Measurements from ENCODE around the gene KRTAP5-7. TPM values are rescaled to one million over a fixed set of nuclear protein-coding genes. Genes with fewer than 3 reads are reported as not detected.

KRTAP5-7 gene
- total RNA-seq, 4 donors from 2014 or later, result not detected

DNA sequence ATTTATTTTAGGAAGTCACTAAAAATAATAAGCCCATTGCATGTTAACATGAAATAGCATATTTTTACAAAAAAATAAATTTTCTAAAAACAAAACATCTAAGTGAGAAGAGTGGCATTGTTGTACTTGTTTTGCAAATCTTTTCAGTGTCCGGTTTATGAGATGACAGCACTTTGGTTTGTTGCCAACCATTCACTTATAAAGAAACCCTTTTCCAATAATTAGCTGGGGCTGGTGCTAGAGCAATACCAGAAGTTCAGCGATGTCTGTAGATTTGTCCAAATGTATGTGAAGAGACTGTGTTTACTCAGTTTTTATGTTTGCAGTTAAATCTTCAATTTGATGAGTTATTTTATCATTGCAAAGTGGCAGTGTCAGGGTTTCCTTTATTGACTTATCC lies 22.1 kb upstream of the KRTAP5-7 start:
- H3K27ac ChIP-seq, result no peak overlapping the region
- H3K4me3 ChIP-seq, result no peak overlapping the region
- no peaks in the 10 kb centered on the region for H3K4me1 ChIP-seq
- peaks cover 0 to 35% (median 0%) of the 10 kb centered on the region in 3 donors for H3K9me3 ChIP-seq
- no peaks in the 10 kb centered on the region for H3K27me3 ChIP-seq
- peaks cover 0 to 70% of the 10 kb centered on the region in 2 donors for H3K36me3 ChIP-seq
- TF ChIP-seq, protein P1, sequence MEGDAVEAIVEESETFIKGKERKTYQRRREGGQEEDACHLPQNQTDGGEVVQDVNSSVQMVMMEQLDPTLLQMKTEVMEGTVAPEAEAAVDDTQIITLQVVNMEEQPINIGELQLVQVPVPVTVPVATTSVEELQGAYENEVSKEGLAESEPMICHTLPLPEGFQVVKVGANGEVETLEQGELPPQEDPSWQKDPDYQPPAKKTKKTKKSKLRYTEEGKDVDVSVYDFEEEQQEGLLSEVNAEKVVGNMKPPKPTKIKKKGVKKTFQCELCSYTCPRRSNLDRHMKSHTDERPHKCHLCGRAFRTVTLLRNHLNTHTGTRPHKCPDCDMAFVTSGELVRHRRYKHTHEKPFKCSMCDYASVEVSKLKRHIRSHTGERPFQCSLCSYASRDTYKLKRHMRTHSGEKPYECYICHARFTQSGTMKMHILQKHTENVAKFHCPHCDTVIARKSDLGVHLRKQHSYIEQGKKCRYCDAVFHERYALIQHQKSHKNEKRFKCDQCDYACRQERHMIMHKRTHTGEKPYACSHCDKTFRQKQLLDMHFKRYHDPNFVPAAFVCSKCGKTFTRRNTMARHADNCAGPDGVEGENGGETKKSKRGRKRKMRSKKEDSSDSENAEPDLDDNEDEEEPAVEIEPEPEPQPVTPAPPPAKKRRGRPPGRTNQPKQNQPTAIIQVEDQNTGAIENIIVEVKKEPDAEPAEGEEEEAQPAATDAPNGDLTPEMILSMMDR (IDR thresholded peaks at IDR 0.05), result no peak
- no peak for ATAC-seq
- 68 to 80% methylated on average over 2 of the region's 2 CpGs for WGBS, 2 donors (ENCODE audit: low coverage in 1 of 2)

DNA sequence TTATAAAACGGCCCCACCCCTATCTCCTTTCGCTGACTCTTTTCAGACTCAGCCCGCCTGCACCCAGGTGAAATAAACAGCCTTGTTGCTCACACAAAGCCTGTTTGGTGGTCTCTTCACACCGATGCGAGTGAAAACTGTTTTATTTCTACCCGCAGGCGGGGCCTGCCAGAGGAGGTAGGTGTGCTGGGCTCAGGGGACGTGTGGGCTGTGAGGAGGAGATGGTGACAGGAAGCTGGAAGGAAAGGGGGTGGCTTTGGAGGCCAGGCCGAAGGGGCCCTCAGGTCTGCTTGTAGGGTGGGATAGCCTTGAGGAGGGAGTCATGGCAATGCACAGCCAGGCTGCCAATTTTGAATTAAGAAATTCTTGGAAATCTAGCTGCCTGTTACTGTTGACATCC lies 21.3 kb upstream of the KRTAP5-7 start:
- 78% methylated on average over 6 of the region's 9 CpGs; no CpG with 5 or more reads in 1 of the 2 donors for WGBS, 2 donors (ENCODE audit: low coverage in 1 of 2)
- ATAC-seq, result no peak
- Histone ChIP-seq H3K27ac (no peak overlapping the region), H3K4me1 (no peaks in the 10 kb centered on the region), H3K36me3 (peaks cover 0 to 62% of the 10 kb centered on the region in 2 donors), H3K4me3 (no peak overlapping the region), H3K27me3 (no peaks in the 10 kb centered on the region), H3K9me3 (peaks cover 0 to 43% (median 0%) of the 10 kb centered on the region in 3 donors)
- TF ChIP-seq POLR2A (IDR thresholded peaks at IDR 0.05) (no peak), EP300 (IDR thresholded peaks at IDR 0.05) (no peak), POLR2AphosphoS5 (IDR thresholded peaks at IDR 0.05) (no peak)
- TF ChIP-seq, protein P1 (IDR thresholded peaks at IDR 0.05), result no peak

DNA sequence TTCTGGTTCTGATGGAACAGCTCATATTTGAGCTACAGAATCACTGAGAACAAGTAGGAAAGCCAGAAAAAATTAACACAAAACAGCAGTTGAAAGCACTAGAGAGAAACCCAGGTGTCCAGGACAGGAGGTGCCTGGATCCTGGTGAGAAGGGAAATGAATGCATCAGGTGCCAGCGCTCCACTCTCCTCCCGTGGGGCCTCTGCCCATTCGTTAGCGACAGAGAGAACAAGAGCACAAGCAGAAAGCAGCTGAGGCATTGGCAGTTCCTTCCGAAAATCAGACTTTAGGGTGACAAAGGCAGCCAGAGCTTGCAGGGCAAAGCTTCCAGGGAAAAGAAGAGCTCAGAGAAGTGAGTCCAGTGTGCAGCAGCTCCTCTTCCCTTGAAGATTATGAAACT lies 20.0 kb upstream of the KRTAP5-7 start:
- TF ChIP-seq EP300 (IDR thresholded peaks at IDR 0.05), result no peak
- TF ChIP-seq POLR2AphosphoS5 (IDR thresholded peaks at IDR 0.05), result no peak
- no peak for TF ChIP-seq POLR2A (IDR thresholded peaks at IDR 0.05)
- TF ChIP-seq, protein P1 (IDR thresholded peaks at IDR 0.05), result no peak
- Histone ChIP-seq H3K27me3 (no peaks in the 10 kb centered on the region), H3K4me3 (no peak overlapping the region), H3K9me3 (peaks cover 0 to 54% (median 0%) of the 10 kb centered on the region in 3 donors), H3K36me3 (peaks cover 0 to 49% of the 10 kb centered on the region in 2 donors), H3K4me1 (no peaks in the 10 kb centered on the region), H3K27ac (no peak overlapping the region)
- ATAC-seq, result no peak
- WGBS, 2 donors (ENCODE audit: low coverage in 1 of 2), result 82 to 93% methylated on average over 5 of the region's 5 CpGs

DNA sequence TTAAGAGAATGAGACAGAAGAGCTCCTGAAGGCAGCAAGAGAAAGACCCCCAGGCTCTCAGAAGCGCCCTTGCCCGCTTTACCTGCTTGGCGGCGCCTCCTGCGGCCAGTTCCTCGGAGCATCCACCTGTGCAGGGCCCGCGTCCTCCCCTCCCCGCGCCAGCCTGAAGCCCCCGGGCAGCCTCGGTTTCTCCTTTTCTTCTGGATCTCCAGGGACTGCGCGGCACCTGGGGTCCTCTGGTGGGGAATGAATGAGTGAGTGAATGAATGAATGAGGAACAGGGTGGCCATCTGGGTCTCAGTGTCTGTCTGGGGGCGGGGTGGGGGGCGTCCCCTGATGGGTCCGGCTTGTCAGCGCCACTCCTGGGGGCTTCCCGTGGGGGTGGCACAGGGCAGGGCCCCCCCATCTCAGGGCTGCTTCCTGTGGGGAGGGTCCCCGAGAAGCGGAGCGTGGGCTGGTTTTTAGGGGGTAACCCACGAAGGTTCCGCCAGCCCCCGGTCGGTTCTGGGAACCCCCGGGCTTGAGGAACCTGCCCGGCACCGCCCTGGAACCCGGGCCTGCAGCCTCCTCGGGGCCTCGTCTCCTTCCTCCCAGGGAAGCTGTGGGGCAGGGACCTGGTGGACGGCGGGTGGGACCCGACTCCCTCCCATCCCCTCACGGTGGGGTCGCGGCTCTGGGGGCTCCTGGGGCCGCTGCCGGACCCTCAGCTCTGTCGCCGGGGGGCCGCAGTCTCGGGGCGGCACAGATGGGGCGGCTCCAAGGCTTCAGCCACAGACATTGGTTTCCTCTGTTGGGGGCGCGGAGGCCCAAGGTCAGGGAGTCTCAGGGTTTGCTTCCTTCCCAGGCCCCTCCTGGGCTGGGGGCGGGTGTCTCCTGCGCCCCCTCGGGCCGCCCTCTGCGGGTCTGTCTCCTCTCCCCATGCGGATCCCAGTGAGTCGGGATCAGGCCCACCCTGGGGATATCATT lies 8.3 kb upstream of the KRTAP5-7 start:
- Histone ChIP-seq H3K36me3 (no peaks in the 10 kb centered on the region), H3K4me3 (no peak overlapping the region), H3K9me3 (no peaks in the 10 kb centered on the region), H3K4me1 (no peaks in the 10 kb centered on the region), H3K27me3 (no peaks in the 10 kb centered on the region), H3K27ac (no peak overlapping the region)
- TF ChIP-seq POLR2A (IDR thresholded peaks at IDR 0.05), result no peak
- WGBS, 2 donors (ENCODE audit: low coverage in 1 of 2), result 90% methylated on average over 2 to 12 of the region's 55 CpGs
- no peak for ATAC-seq

DNA sequence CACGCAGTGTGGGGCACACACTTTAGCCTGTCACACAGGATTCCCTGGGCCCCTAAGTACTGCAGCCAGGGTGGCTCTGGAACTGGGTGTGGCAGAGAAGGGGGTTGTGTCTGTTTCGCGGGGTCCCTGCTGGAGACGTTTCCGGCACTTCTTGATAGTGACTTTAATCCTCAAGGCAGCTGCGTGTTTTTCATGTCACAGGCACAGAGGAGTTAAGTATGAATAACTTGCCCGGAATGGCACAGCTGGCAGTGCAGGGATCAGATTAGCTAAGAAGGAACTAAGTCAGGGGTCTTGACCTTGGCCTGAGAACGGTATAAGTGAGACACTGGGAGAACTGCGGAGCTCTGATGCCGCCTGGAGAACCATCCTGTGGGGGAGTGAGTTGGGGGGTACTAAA lies 7.5 kb upstream of the KRTAP5-7 start:
- TF ChIP-seq POLR2A (IDR thresholded peaks at IDR 0.05), result no peak
- TF ChIP-seq POLR2AphosphoS5 (IDR thresholded peaks at IDR 0.05), result no peak
- TF ChIP-seq EP300 (IDR thresholded peaks at IDR 0.05), result no peak
- TF ChIP-seq, protein P1 (IDR thresholded peaks at IDR 0.05), result no peak

More for the DNA sequence above, 7.5 kb upstream of the KRTAP5-7 start:
- H3K36me3 ChIP-seq, result no peaks in the 10 kb centered on the region
- no peaks in the 10 kb centered on the region for H3K9me3 ChIP-seq
- H3K27ac ChIP-seq, result no peak overlapping the region
- no peak overlapping the region for H3K4me3 ChIP-seq
- 32 to 100% methylated on average over 2 to 3 of the region's 10 CpGs for WGBS, 2 donors (ENCODE audit: low coverage in 1 of 2)
- H3K27me3 ChIP-seq, result no peaks in the 10 kb centered on the region
- no peak for ATAC-seq
- H3K4me1 ChIP-seq, result no peaks in the 10 kb centered on the region
